Mesodermal cell (in vitro differentiated cells): ENCODE measurements around the gene TMEM183A.

Source experiments
- H3K27ac ChIP-seq: 2 replicates; pipeline ENCODE4 v1.7.0; 2013; ENCODE audit warnings: mild to moderate bottlenecking, low read depth, low read length, moderate library complexity; ENCODE audit not compliant: severe bottlenecking
- H3K36me3 ChIP-seq: 2 replicates; pipeline ENCODE4 v1.7.1; 2013; ENCODE audit warnings: mild to moderate bottlenecking, low read length, moderate library complexity; ENCODE audit not compliant: control insufficient read depth, insufficient read depth
- H3K4me1 ChIP-seq: one replicate; pipeline ENCODE4 v1.7.1; 2013; ENCODE audit warnings: mild to moderate bottlenecking, low read length; ENCODE audit not compliant: insufficient read depth, control insufficient read depth, poor library complexity, severe bottlenecking
- H3K4me3 ChIP-seq: 2 replicates; pipeline ENCODE4 v1.7.0; 2013; ENCODE audit warnings: low read length, control low read depth, mild to moderate bottlenecking; ENCODE audit not compliant: insufficient read depth, poor library complexity, severe bottlenecking; ENCODE audit errors: extremely low read depth
- H3K9me3 ChIP-seq: 2 replicates; pipeline ENCODE4 v1.7.1; 2013; ENCODE audit warnings: mild to moderate bottlenecking, low read length, moderate library complexity; ENCODE audit not compliant: control insufficient read depth
- WGBS, 2 experiments: methylation state at CpG; one replicate each; pipeline ENCODE4 v1.1.5; 2013; ENCODE audit warnings: missing lambda C conversion rate in 2 of 2; ENCODE audit not compliant: insufficient coverage in 2 of 2; 5-methylcytosine and 5-hydroxymethylcytosine counted together

Gene TMEM183A

GRCh38 chr1:203073469-203073868 is 66.3 kb downstream of the TMEM183A start:
- no peaks in the 10 kb centered on the region for H3K36me3 ChIP-seq
- no peaks in the 10 kb centered on the region for H3K9me3 ChIP-seq
- no peaks in the 10 kb centered on the region for H3K4me1 ChIP-seq
- 90 to 100% methylated on average over 1 to 2 of the region's 2 CpGs for WGBS, 2 experiments
- no peak overlapping the region for H3K4me3 ChIP-seq
- H3K27ac ChIP-seq = no peak overlapping the region
